Measurements from ENCODE around the gene PCSK5.

Gene PCSK5

DNA sequence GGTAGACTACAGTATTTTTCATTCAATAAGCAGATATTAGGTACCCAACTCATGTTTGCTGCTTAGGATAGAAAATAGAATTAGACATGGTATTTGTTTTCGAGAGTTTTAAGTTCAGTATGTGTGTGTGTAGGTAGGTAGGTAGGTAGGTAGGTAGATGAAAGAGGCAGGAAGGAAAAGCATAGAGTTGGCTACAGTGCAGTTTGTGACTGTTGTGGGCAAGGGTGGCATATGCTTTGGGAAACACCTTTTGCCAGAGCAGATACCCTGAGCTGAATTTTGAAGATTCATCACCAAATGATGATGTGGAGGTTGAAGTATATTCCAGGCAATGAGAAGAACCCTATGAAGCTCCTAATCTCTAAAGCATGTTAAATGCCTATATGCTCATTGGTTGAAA is 20.0 kb upstream of the PCSK5 start:
- DNase-seq (ENCODE audit: low spot score): no peak
- ChIA-PET CTCF (no interaction called here), POLR2A (ENCODE audit: low non-redundant PET) (no interaction called here)
- TF ChIP-seq, protein P1, sequence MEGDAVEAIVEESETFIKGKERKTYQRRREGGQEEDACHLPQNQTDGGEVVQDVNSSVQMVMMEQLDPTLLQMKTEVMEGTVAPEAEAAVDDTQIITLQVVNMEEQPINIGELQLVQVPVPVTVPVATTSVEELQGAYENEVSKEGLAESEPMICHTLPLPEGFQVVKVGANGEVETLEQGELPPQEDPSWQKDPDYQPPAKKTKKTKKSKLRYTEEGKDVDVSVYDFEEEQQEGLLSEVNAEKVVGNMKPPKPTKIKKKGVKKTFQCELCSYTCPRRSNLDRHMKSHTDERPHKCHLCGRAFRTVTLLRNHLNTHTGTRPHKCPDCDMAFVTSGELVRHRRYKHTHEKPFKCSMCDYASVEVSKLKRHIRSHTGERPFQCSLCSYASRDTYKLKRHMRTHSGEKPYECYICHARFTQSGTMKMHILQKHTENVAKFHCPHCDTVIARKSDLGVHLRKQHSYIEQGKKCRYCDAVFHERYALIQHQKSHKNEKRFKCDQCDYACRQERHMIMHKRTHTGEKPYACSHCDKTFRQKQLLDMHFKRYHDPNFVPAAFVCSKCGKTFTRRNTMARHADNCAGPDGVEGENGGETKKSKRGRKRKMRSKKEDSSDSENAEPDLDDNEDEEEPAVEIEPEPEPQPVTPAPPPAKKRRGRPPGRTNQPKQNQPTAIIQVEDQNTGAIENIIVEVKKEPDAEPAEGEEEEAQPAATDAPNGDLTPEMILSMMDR (conservative IDR thresholded peaks at IDR 0.05; ENCODE audit: low read depth): no peak
- H3K27ac ChIP-seq: no peak overlapping the region

DNA sequence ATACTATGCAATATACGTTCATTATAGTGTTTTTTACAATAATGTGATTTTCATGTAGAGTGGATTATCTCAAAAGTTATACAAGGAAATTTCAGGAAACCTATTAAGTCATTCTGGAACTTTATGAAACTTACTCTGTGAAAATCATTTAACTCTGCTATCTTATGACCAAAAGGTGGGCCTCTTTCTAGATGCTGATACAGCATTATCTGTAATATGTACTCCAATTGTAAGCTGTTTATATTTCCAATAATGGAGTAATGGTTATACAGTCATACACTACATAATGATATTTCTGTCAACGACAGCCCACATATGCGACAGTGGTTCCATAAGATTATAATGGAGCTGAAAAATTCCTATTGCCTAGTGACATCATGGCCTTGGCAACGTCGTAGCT is 18.8 kb upstream of the PCSK5 start:
- POLR2A ChIA-PET (ENCODE audit: low non-redundant PET): no interaction called here
- DNase-seq (ENCODE audit: low spot score): no peak

DNA sequence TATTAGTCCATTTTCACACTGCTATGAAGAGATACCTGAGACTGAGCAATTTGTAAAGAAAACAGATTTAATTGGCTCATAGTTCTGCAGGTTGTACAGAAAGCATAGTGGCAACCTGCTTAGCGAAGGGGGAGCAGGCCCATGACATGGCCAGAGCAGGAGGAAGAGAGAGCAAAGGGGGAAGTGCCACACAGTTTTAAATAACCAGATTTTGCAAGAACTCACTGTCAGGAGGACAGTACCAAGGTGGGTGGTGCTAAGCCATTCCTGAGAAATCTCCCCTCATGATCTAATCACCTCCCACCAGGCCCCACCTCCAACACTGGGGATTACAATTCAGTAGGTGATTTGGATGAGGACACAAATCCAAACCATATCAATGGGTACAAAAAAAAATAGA is 16.8 kb upstream of the PCSK5 start:
- TF ChIP-seq, protein P1 (conservative IDR thresholded peaks at IDR 0.05; ENCODE audit: low read depth): no peak
- H3K27ac ChIP-seq: no peak overlapping the region
- CTCF ChIA-PET: no interaction called here
- POLR2A ChIA-PET (ENCODE audit: low non-redundant PET): no interaction called here
- DNase-seq (ENCODE audit: low spot score): no peak

More for the DNA sequence above, 18.8 kb upstream of the PCSK5 start:
- no peak overlapping the region for H3K27ac ChIP-seq
- CTCF ChIA-PET: interaction anchor here (0.9 kb wide), 1 partner anchor 12 kb away, joined by 3 read pairs; no protein-coding TSS in a partner anchor
- TF ChIP-seq, protein P1 (conservative IDR thresholded peaks at IDR 0.05; ENCODE audit: low read depth): no peak

DNA sequence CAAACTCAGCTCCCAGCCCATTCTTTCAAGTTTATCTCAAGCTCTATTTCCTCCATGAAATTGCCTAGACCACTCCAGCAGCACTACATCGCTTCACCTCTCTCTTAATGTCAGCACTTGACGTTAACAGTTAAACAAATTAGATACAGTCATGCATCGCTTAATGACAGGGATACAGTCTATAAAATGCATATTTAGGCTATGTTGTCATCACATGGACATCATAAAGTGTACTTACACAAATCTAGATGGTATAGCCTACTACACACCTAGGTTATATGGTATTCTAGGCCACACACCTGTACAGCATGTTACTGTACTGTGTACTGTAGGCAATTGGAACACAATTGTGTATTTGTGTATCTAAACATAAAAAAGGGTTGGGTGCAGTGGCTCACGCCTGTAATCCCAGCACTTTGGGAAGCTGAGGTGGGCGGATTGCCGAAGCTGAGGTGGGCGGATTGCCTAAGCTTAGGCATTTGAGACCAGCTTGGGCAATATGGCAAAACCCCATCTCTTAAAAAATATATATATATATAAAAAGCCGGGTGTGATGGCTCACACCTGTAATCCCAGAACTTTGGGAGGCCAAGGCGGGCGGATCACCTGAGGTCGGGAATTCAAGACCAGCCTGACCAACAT is 13.4 kb upstream of the PCSK5 start:
- H3K27ac ChIP-seq: no peak overlapping the region
- ChIA-PET CTCF (no interaction called here), POLR2A (ENCODE audit: low non-redundant PET) (no interaction called here)
- TF ChIP-seq, protein P1 (conservative IDR thresholded peaks at IDR 0.05; ENCODE audit: low read depth): no peak
- no peak for DNase-seq (ENCODE audit: low spot score)

DNA sequence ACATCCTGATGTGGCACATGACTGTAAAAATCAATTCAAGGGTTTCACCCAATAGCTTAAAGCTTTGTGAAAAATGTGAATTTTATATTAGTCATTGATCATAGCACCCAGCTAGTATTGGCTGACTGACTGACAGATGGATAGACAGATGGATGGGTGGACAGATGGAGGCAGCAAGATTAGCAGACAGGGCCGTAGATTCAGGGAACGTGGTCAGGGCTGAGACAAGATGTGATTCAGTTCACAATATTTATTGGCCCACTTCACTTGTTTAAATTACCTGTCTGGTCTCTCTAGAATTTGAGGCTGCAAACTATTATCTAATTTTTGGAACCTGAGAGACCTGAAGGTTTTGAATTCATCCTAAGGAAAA is 12.0 kb upstream of the PCSK5 start:
- ChIA-PET POLR2A (ENCODE audit: low non-redundant PET) (no interaction called here), CTCF (interaction anchor here (0.7 kb wide), 1 partner anchor 83 kb away, joined by 5 read pairs; no protein-coding TSS in a partner anchor)
- no peak for DNase-seq (ENCODE audit: low spot score)
- TF ChIP-seq, protein P1 (conservative IDR thresholded peaks at IDR 0.05; ENCODE audit: low read depth): no peak
- H3K27ac ChIP-seq: no peak overlapping the region

DNA sequence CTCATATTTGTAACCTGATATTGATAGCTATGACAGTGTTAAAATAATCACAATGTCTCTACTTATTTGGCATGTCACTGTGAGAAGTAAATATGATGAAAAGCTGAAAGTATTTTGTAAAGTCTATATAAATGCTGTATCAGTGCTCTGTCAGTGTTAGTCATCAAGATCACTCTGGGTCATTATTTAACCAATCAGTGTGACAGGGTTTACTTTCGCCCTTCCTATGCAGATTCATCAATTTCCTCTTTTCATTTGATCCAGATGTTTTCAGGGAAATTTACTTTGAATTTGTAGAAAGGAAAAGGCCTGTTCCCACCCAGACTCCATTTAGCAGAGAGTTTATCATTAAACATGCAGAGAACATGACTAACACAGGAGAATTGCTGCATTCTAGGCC is 9.9 kb upstream of the PCSK5 start:
- CTCF ChIA-PET: interaction anchor here (0.6 to 0.7 kb wide), 4 partner anchors 161 to 1366 kb away, joined by 3 to 5 read pairs (median 3); no protein-coding TSS in a partner anchor
- TF ChIP-seq, protein P1 (conservative IDR thresholded peaks at IDR 0.05; ENCODE audit: low read depth): no peak
- POLR2A ChIA-PET (ENCODE audit: low non-redundant PET): no interaction called here

More for the DNA sequence above, 9.9 kb upstream of the PCSK5 start:
- no peak for DNase-seq (ENCODE audit: low spot score)
- no peak overlapping the region for H3K27ac ChIP-seq
